Fibroblast of skin of left quadriceps (primary cell): ENCODE results near the gene SPA17.

Experiments
- DNase-seq, 2 experiments: peaks; one replicate each; pipeline ENCODE4 v3.0.0-alpha.2; 2013; ENCODE audit warnings: low read depth in 2 of 2

The SPA17 gene

GRCh38 chr11:124662106-124662505 lies 11.6 kb upstream of the SPA17 start:
- DNase-seq, result no peak

GRCh38 chr11:124663861-124664260 lies 9.8 kb upstream of the SPA17 start:
- no peak for DNase-seq

- DNase-seq, result no peak
Observed at GRCh38 chr11:124667601-124668000, 6.1 kb upstream of the SPA17 start.

- no peak for DNase-seq
Observed at GRCh38 chr11:124669193-124669592, 4.5 kb upstream of the SPA17 start.

GRCh38 chr11:124670732-124671131 lies 3.0 kb upstream of the SPA17 start:
- DNase-seq, result no peak

GRCh38 chr11:124672536-124673215 lies 1.0 kb upstream of the SPA17 start:
- no peak for DNase-seq

- DNase-seq, result no peak
Observed at GRCh38 chr11:124674168-124674517, 439 bp downstream of the SPA17 start.

- DNase-seq, result no peak
Observed at GRCh38 chr11:124674571-124674970, 867 bp downstream of the SPA17 start.

GRCh38 chr11:124676386-124676785 lies 2.7 kb downstream of the SPA17 start:
- no peak for DNase-seq

GRCh38 chr11:124678416-124678815 lies 4.7 kb downstream of the SPA17 start:
- no peak for DNase-seq

GRCh38 chr11:124681421-124681820 lies 7.7 kb downstream of the SPA17 start:
- no peak for DNase-seq

- no peak for DNase-seq
Observed at GRCh38 chr11:124682443-124682842, 8.7 kb downstream of the SPA17 start.

GRCh38 chr11:124693142-124693541 lies 19.4 kb downstream of the SPA17 start:
- no peak for DNase-seq

GRCh38 chr11:124699547-124699946 lies 25.8 kb downstream of the SPA17 start:
- no peak for DNase-seq

GRCh38 chr11:124700028-124700427 lies 26.3 kb downstream of the SPA17 start:
- no peak for DNase-seq

- no peak for DNase-seq
Observed at GRCh38 chr11:124707829-124708228, 34.1 kb downstream of the SPA17 start.

- no peak for DNase-seq
Observed at GRCh38 chr11:124712392-124712791, 38.7 kb downstream of the SPA17 start.

GRCh38 chr11:124716591-124716990 lies 42.9 kb downstream of the SPA17 start:
- DNase-seq, result no peak

GRCh38 chr11:124717421-124717785 lies 43.7 kb downstream of the SPA17 start:
- no peak for DNase-seq

- DNase-seq, result no peak
Observed at GRCh38 chr11:124717786-124718651, 44.3 kb downstream of the SPA17 start.

- no peak for DNase-seq
Observed at GRCh38 chr11:124718801-124719200, 45.1 kb downstream of the SPA17 start.

GRCh38 chr11:124719534-124719933 lies 45.8 kb downstream of the SPA17 start:
- no peak for DNase-seq

- no peak for DNase-seq
Observed at GRCh38 chr11:124722176-124722575, 48.5 kb downstream of the SPA17 start.
